Endothelial cell of umbilical vein (primary cell): Measurements from ENCODE around the gene MCF2L. TPM values are rescaled to one million over a fixed set of nuclear protein-coding genes. Genes with fewer than 3 reads are reported as not detected.

ENCODE experiments used
- BruUV-seq: library from RNA; stranded (reverse); fragments of 400-500 nt; replicated peaks from 2 replicates; lab custom pipeline; 2021; lab: Mats Ljungman, UMichigan
- CTCF ChIA-PET: fragments of 300-600, 350-600 bp; sonication (Branson Sonifier 250); formaldehyde crosslinking; loops from one replicate; lab custom pipeline; 2021; ENCODE audit warnings: antibody characterized with exemption, inconsistent platforms; lab: Charles Lee
- POLR2A ChIA-PET: fragments of 300-600, 350-600 bp; sonication (Branson Sonifier 250); formaldehyde crosslinking; loops from one replicate; lab custom pipeline; 2021; ENCODE audit warnings: antibody characterized with exemption, inconsistent platforms; lab: Charles Lee
- DNase-seq: peaks from one replicate; pipeline ENCODE4 v3.0.0-alpha.2; 2011; ENCODE audit warnings: low read depth, low spot score
- FAIRE-seq: peaks from 2 replicates; lab custom pipeline; 2011; peaks lifted over from hg19 to GRCh38; lab: Jason Lieb, UNC
- H2AFZ ChIP-seq: 2 replicates; pipeline ENCODE4 v1.6.0; 2012; ENCODE audit warnings: low read depth, low read length, control low read depth, inconsistent platforms
- H3K27ac ChIP-seq: 2 replicates; pipeline ENCODE4 v1.5.1; 2011; ENCODE audit warnings: low read depth, mild to moderate bottlenecking, control low read depth, low read length, moderate library complexity; ENCODE audit not compliant: insufficient read depth
- H3K27me3 ChIP-seq, 2 experiments: 2 replicates each; pipeline versions ENCODE4 v1.6.0 to v1.6.1; 2011; ENCODE audit warnings: low read length in 2 of 2, mixed read lengths in 1 of 2; ENCODE audit not compliant: control insufficient read depth in 2 of 2, insufficient read depth in 2 of 2
- H3K36me3 ChIP-seq, 2 experiments: 2 replicates in 1 of 2; 3 replicates in 1 of 2; pipeline ENCODE4 v1.5.1; 2011; ENCODE audit warnings: low read length in 2 of 2, mild to moderate bottlenecking in 1 of 2, moderate library complexity in 1 of 2; ENCODE audit not compliant: control insufficient read depth in 2 of 2, insufficient read depth in 2 of 2; ENCODE audit errors: extremely low read depth in 1 of 2
- H3K4me1 ChIP-seq: 3 replicates; pipeline ENCODE4 v1.5.1; 2011; ENCODE audit warnings: mild to moderate bottlenecking, low read length; ENCODE audit not compliant: control insufficient read depth, insufficient read depth; ENCODE audit errors: extremely low read depth
- H3K4me2 ChIP-seq: 2 replicates; pipeline ENCODE4 v1.6.1; 2011; ENCODE audit warnings: low read length, control low read depth, mixed read lengths; ENCODE audit not compliant: insufficient read depth
- H3K4me3 ChIP-seq, 3 experiments: fragments of 200-600 bp in 1 of 3; sonication (generic), shearing (Covaris generic) in 1 of 3; replicated peaks in 1 of 3; 2 replicates each; pipeline ENCODE4 v1.5.1; 2011 to 2016; ENCODE audit warnings: control low read depth in 3 of 3, low read length in 3 of 3, mild to moderate bottlenecking in 2 of 3, inconsistent platforms in 1 of 3, low read depth in 1 of 3, moderate library complexity in 1 of 3; ENCODE audit not compliant: insufficient read depth in 1 of 3
- H3K79me2 ChIP-seq: 2 replicates; pipeline ENCODE4 v1.6.0; 2012; ENCODE audit warnings: low read length, inconsistent platforms; ENCODE audit not compliant: control insufficient read depth, insufficient read depth
- H3K9ac ChIP-seq: replicated peaks from 2 replicates; pipeline ENCODE3; 2011; ENCODE audit warnings: low read length, control low read depth; ENCODE audit not compliant: insufficient read depth; ENCODE audit errors: extremely low read depth
- H3K9me1 ChIP-seq: replicated peaks from 3 replicates; pipeline ENCODE4 v1.6.0; 2011; ENCODE audit warnings: mild to moderate bottlenecking, low read length; ENCODE audit not compliant: control insufficient read depth, insufficient read depth; ENCODE audit errors: extremely low read depth
- H3K9me3 ChIP-seq: replicated peaks from 2 replicates; pipeline ENCODE4 v1.5.1; 2012; ENCODE audit warnings: low read length, inconsistent platforms; ENCODE audit not compliant: control insufficient read depth, insufficient read depth
- H4K20me1 ChIP-seq: replicated peaks from 2 replicates; pipeline ENCODE3; 2011; ENCODE audit warnings: mild to moderate bottlenecking, low read length; ENCODE audit not compliant: control insufficient read depth, insufficient read depth; ENCODE audit errors: extremely low read depth
- CTCF ChIP-seq, 2 donors: IDR thresholded peaks; 1 replicate in 1 of 2; 2 replicates in 1 of 2; pipeline ENCODE4 v1.5.1; 2011; ENCODE audit warnings: low read length in 2 of 2, mild to moderate bottlenecking in 2 of 2, moderate library complexity in 2 of 2, control low read depth in 1 of 2, inconsistent platforms in 1 of 2, low read depth in 1 of 2; ENCODE audit not compliant: insufficient read depth in 1 of 2; ENCODE audit errors: extremely low read depth in 1 of 2
- EZH2 ChIP-seq: IDR thresholded peaks from 2 replicates; pipeline ENCODE4 v1.6.1; 2012; ENCODE audit warnings: borderline replicate concordance, low read depth, mild to moderate bottlenecking, moderate library complexity, low read length, inconsistent platforms; ENCODE audit not compliant: severe bottlenecking
- FOS ChIP-seq: IDR thresholded peaks from 2 replicates; pipeline ENCODE4 v1.6.1; 2011; ENCODE audit warnings: mild to moderate bottlenecking, low read length, moderate library complexity, borderline replicate concordance; ENCODE audit not compliant: insufficient read depth
- GATA2 ChIP-seq: IDR thresholded peaks from 2 replicates; pipeline ENCODE4 v1.7.0; 2011; ENCODE audit warnings: low read depth, mild to moderate bottlenecking, moderate library complexity, mixed read lengths, low read length; ENCODE audit not compliant: insufficient read length, insufficient read depth
- JUN ChIP-seq: IDR thresholded peaks from 2 replicates; pipeline ENCODE4 v1.6.1; 2011; ENCODE audit warnings: borderline replicate concordance, low read depth; ENCODE audit not compliant: insufficient read length, insufficient read depth
- MAX ChIP-seq: IDR thresholded peaks from 2 replicates; pipeline ENCODE4 v1.6.1; 2011; ENCODE audit not compliant: insufficient read depth, insufficient read length
- MYC ChIP-seq: IDR thresholded peaks from one replicate; pipeline ENCODE4 v1.6.1; 2011; ENCODE audit warnings: mild to moderate bottlenecking, low read depth, low read length
- POLR2A ChIP-seq: IDR thresholded peaks from 2 replicates; pipeline ENCODE4 v1.6.1; 2012; ENCODE audit warnings: low read depth, mild to moderate bottlenecking, control low read depth, low read length
- POLR2AphosphoS5 ChIP-seq: IDR thresholded peaks from 2 replicates; pipeline ENCODE4 v1.6.1; 2012; ENCODE audit warnings: low read depth, mild to moderate bottlenecking, control low read depth, low read length, moderate library complexity; ENCODE audit not compliant: insufficient read depth
- dilution Hi-C: fragments of 300-500 bp; cut with MboI; formaldehyde crosslinking; loops from one replicate; pipeline ENCODE4 v1.15.0; 2019; ENCODE audit warnings: low sequenced_read_pairs; ENCODE audit not compliant: extremely low pct_ligation_motif_present
- intact Hi-C: fragments of 100-400 bp; cut with micrococcal nuclease; formaldehyde crosslinking; loops from one replicate; pipeline ENCODE4 v1.10.0; 2022
- polyA plus RNA-seq, 4 experiments: library from polyadenylated mRNA; depleted of rRNA in 3 of 4; stranded (reverse) in 3 of 4; unstranded in 1 of 4; fragments of >200 nt; gene quantifications; 2 replicates each; pipeline versions ENCODE4 v1.2.1 to v1.2.3, GENCODE V29; 2011 to 2012; ENCODE audit warnings: missing spikeins in 1 of 4
- total RNA-seq: library from RNA; stranded (reverse); gene quantifications from 2 replicates; pipeline ENCODE4 v1.2.3, GENCODE V29; 2021

Gene MCF2L
- total and polyA plus RNA-seq, 2 donors (not counting 3 experiments of a cell fraction or from before 2014, with no cell fraction given), result 0.33 to 0.58 TPM

- Histone ChIP-seq H3K27ac (no peak overlapping the region), H3K9me1 (no peaks in the 10 kb centered on the region), H3K9ac (no peak overlapping the region), H2AFZ (no peak overlapping the region), H3K36me3 (no peaks in the 10 kb centered on the region), H3K79me2 (no peaks in the 10 kb centered on the region), H4K20me1 (no peaks in the 10 kb centered on the region), H3K9me3 (no peaks in the 10 kb centered on the region), H3K4me3 (no peak overlapping the region), H3K4me1 (no peaks in the 10 kb centered on the region), H3K27me3 (no peaks in the 10 kb centered on the region), H3K4me2 (no peak overlapping the region)
- no peak for DNase-seq
- dilution Hi-C loops (no loop called here), intact Hi-C loops (no loop called here)
- ChIA-PET CTCF (no interaction called here), POLR2A (no interaction called here)
- TF ChIP-seq POLR2A (no peak), JUN (no peak), POLR2AphosphoS5 (no peak), EZH2 (no peak), FOS (no peak), MYC (no peak), CTCF (IDR thresholded peaks at IDR 0.05; ENCODE audit: extremely low read depth in 1 of 2, insufficient read depth in 1 of 2, low read depth in 1 of 2, low read length in 2 of 2) (no peak), MAX (no peak), GATA2 (no peak)
- BruUV-seq, result no TSS peak
- FAIRE-seq, result no peak
Measured at GRCh38 chr13:112994084-112994780, 25.2 kb downstream of the MCF2L start.
